CD4-positive, alpha-beta T cell (primary cell): ENCODE results near the gene TMED9. TPM values are rescaled to one million over a fixed set of nuclear protein-coding genes. Genes with fewer than 3 reads are reported as not detected.

Source experiments
- ATAC-seq: fragments of 200-7000 bp; cut with Tn5 transposase; one replicate; pipeline ENCODE4 v1.10.0; 2022; ENCODE audit warnings: mild to moderate bottlenecking; ENCODE audit not compliant: poor library complexity
- CTCF ChIA-PET: fragments of 350-600 bp; sonication (Branson Sonifier 250); formaldehyde crosslinking; loops from one replicate; lab custom pipeline; 2021; ENCODE audit warnings: antibody characterized with exemption, inconsistent platforms; lab: Charles Lee
- POLR2A ChIA-PET: fragments of 350-600 bp; sonication (Branson Sonifier 250); formaldehyde crosslinking; loops from one replicate; lab custom pipeline; 2021; ENCODE audit warnings: antibody characterized with exemption, inconsistent platforms; lab: Charles Lee
- DNase-seq, 14 experiments: peaks; one replicate each; pipeline ENCODE4 v3.0.0-alpha.2; 2013 to 2020; ENCODE audit warnings: mixed read lengths in 2 of 14
- H3K27ac ChIP-seq, 2 donors: one replicate each; pipeline versions ENCODE4 v1.5.1 to v1.7.0; 2013; ENCODE audit warnings: low read length in 2 of 2, low read depth in 1 of 2, mild to moderate bottlenecking in 1 of 2
- H3K27me3 ChIP-seq, 2 experiments: 1 replicate in 1 of 2; 2 replicates in 1 of 2; pipeline versions ENCODE4 v1.6.1 to v1.7.0; 2013; ENCODE audit warnings: low read length in 2 of 2, control low read depth in 1 of 2, mild to moderate bottlenecking in 1 of 2, moderate library complexity in 1 of 2; ENCODE audit not compliant: insufficient read depth in 2 of 2, control insufficient read depth in 1 of 2
- H3K36me3 ChIP-seq: one replicate; pipeline ENCODE4 v1.6.1; 2013; ENCODE audit warnings: low read length, control low read depth; ENCODE audit not compliant: insufficient read depth
- H3K4me1 ChIP-seq: one replicate; pipeline ENCODE4 v1.6.1; 2013; ENCODE audit warnings: low read length, control low read depth; ENCODE audit not compliant: insufficient read depth
- H3K4me3 ChIP-seq: one replicate; pipeline ENCODE4 v1.5.1; 2013; ENCODE audit warnings: mild to moderate bottlenecking, low read length, moderate library complexity
- H3K9me3 ChIP-seq, 2 experiments: 1 replicate in 1 of 2; 2 replicates in 1 of 2; pipeline versions ENCODE4 v1.6.1 to v1.7.0; 2013; ENCODE audit warnings: low read length in 2 of 2, mild to moderate bottlenecking in 2 of 2, control low read depth in 1 of 2, moderate library complexity in 1 of 2; ENCODE audit not compliant: control insufficient read depth in 1 of 2, insufficient read depth in 1 of 2
- H3K27ac Mint-ChIP-seq: one replicate; pipeline ENCODE4 v1.8.0; 2020; ENCODE audit warnings: mixed read lengths
- H3K27me3 Mint-ChIP-seq: one replicate; pipeline ENCODE4 v1.8.0; 2021; ENCODE audit warnings: mixed read lengths
- H3K36me3 Mint-ChIP-seq: one replicate; pipeline ENCODE4 v1.8.0; 2021; ENCODE audit warnings: low read depth, mixed read lengths
- H3K4me1 Mint-ChIP-seq: one replicate; pipeline ENCODE4 v1.8.0; 2021; ENCODE audit warnings: low read depth, mixed read lengths
- H3K4me3 Mint-ChIP-seq: one replicate; pipeline ENCODE4 v1.8.0; 2020; ENCODE audit warnings: mild to moderate bottlenecking, mixed read lengths
- H3K9me3 Mint-ChIP-seq: one replicate; pipeline ENCODE4 v1.8.0; 2020; ENCODE audit warnings: mixed read lengths
- CTCF ChIP-seq: fragments of 200-600 bp; IDR thresholded peaks from one replicate; pipeline ENCODE4 v1.8.0; 2022; ENCODE audit warnings: antibody characterized with exemption, mild to moderate bottlenecking
- intact Hi-C, 2 experiments: fragments of 100-400 bp; cut with DNase I in 1 of 2; cut with micrococcal nuclease in 1 of 2; formaldehyde crosslinking; loops; one replicate each; pipeline versions ENCODE4 v1.15.1 to v1.9.0; 2023 to 2025; cut with DNase I, micrococcal nuclease
- total RNA-seq, 174 experiments: library from RNA in 2 of 174; stranded (reverse) in 2 of 174; gene quantifications; one replicate each; pipeline ENCODE4 v1.2.3 and lab custom pipeline; 2021 to 2026

TMED9 gene
- total RNA-seq, 2 experiments from 2014 or later: 42.7 to 47.8 TPM

- H3K9me3 ChIP-seq: peaks cover 0 to 4% of the 10 kb centered on the region in 2 experiments
- POLR2A ChIA-PET: no interaction called here
- no peaks in the 10 kb centered on the region for H3K36me3 ChIP-seq
- Mint-ChIP-seq H3K27me3 (peaks cover 5% of the 10 kb centered on the region), H3K36me3 (no peaks in the 10 kb centered on the region), H3K4me1 (no peaks in the 10 kb centered on the region), H3K4me3 (no peak overlapping the region), H3K9me3 (peaks cover 2% of the 10 kb centered on the region), H3K27ac (no peak overlapping the region)
- intact Hi-C loops: no loop called here
- CTCF ChIA-PET: no interaction called here
- no peak overlapping the region for H3K4me3 ChIP-seq
- no peak overlapping the region for H3K27ac ChIP-seq
- no peaks in the 10 kb centered on the region for H3K4me1 ChIP-seq
- no peaks in the 10 kb centered on the region for H3K27me3 ChIP-seq
- DNase-seq: no peak
- TF ChIP-seq CTCF: no peak
- ATAC-seq: no peak
Observed at GRCh38 chr5:177575488-177575887, 16.5 kb upstream of the TMED9 start.

- TF ChIP-seq CTCF: no peak
- peaks cover 5% of the 10 kb centered on the region for H3K27me3 Mint-ChIP-seq
- POLR2A ChIA-PET: no interaction called here
- H3K27ac Mint-ChIP-seq: no peak overlapping the region
- H3K9me3 Mint-ChIP-seq: peaks cover 2% of the 10 kb centered on the region
- CTCF ChIA-PET: no interaction called here
- H3K4me3 Mint-ChIP-seq: no peak overlapping the region
- H3K4me1 Mint-ChIP-seq: no peaks in the 10 kb centered on the region
- no peak overlapping the region for H3K27ac ChIP-seq
- H3K4me1 ChIP-seq: no peaks in the 10 kb centered on the region
- no peaks in the 10 kb centered on the region for H3K27me3 ChIP-seq
- no peak for ATAC-seq
- H3K36me3 ChIP-seq: no peaks in the 10 kb centered on the region
- DNase-seq: no peak
- H3K9me3 ChIP-seq: peaks cover 0 to 4% of the 10 kb centered on the region in 2 experiments
- H3K4me3 ChIP-seq: no peak overlapping the region
- H3K36me3 Mint-ChIP-seq: no peaks in the 10 kb centered on the region
- intact Hi-C loops: no loop called here
Observed at GRCh38 chr5:177576169-177576568, 15.8 kb upstream of the TMED9 start.

DNA sequence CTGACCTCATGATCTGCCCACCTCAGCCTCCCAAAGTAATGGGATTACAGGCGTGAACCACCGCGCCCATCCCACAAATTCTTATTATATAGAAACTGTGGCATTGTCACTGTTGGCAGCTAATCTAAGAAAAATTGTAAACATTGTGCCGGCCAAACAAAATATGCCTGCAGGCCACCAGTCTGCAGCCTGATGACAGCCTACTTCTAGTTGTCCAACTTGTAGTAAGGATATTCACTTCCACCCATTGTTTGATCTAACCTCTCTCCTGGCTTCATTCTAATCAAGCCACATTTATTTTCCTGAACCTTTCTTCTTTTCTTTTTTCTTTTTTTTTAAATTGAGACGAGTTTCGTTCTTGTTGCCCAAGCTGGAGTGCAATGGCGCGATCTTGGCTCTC, 13.7 kb upstream of the TMED9 start:
- peaks cover 10% of the 10 kb centered on the region for H3K27me3 Mint-ChIP-seq
- CTCF ChIA-PET: interaction anchor here (0.7 kb wide), 1 partner anchor 164 kb away, joined by 3 read pairs; no protein-coding TSS in a partner anchor
- H3K4me3 Mint-ChIP-seq: no peak overlapping the region
- no peaks in the 10 kb centered on the region for H3K9me3 Mint-ChIP-seq
- intact Hi-C loops: no loop called here
- H3K36me3 Mint-ChIP-seq: no peaks in the 10 kb centered on the region
- Histone ChIP-seq H3K36me3 (no peaks in the 10 kb centered on the region), H3K4me1 (no peaks in the 10 kb centered on the region), H3K27ac (no peak overlapping the region), H3K9me3 (no peaks in the 10 kb centered on the region), H3K4me3 (no peak overlapping the region), H3K27me3 (no peaks in the 10 kb centered on the region)
- ATAC-seq (no peak), DNase-seq (no peak)
- H3K4me1 Mint-ChIP-seq: no peaks in the 10 kb centered on the region
- no peak overlapping the region for H3K27ac Mint-ChIP-seq
- no peak for TF ChIP-seq CTCF
- POLR2A ChIA-PET: no interaction called here
